ENCODE measurements around the gene HHAT. TPM values are rescaled to one million over a fixed set of nuclear protein-coding genes. Genes with fewer than 3 reads are reported as not detected.

The HHAT gene
- total RNA-seq, 1 donor from 2014 or later, result 11.4 TPM

- no peak for FAIRE-seq
- no peak overlapping the region for H3K4me2 ChIP-seq (ENCODE audit: low read length)
- TF ChIP-seq, protein P1, sequence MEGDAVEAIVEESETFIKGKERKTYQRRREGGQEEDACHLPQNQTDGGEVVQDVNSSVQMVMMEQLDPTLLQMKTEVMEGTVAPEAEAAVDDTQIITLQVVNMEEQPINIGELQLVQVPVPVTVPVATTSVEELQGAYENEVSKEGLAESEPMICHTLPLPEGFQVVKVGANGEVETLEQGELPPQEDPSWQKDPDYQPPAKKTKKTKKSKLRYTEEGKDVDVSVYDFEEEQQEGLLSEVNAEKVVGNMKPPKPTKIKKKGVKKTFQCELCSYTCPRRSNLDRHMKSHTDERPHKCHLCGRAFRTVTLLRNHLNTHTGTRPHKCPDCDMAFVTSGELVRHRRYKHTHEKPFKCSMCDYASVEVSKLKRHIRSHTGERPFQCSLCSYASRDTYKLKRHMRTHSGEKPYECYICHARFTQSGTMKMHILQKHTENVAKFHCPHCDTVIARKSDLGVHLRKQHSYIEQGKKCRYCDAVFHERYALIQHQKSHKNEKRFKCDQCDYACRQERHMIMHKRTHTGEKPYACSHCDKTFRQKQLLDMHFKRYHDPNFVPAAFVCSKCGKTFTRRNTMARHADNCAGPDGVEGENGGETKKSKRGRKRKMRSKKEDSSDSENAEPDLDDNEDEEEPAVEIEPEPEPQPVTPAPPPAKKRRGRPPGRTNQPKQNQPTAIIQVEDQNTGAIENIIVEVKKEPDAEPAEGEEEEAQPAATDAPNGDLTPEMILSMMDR (IDR thresholded peaks at IDR 0.05; ENCODE audit: insufficient read depth, low read depth, low read length), result no peak
- TF ChIP-seq EZH2 (IDR thresholded peaks at IDR 0.05; ENCODE audit: insufficient read depth, low read length), result no peak
- no peaks in the 10 kb centered on the region for H3K9me3 ChIP-seq (ENCODE audit: insufficient read depth, low read depth, low read length)
- no peaks in the 10 kb centered on the region for H3K36me3 ChIP-seq (ENCODE audit: insufficient read depth, low read length)
- Mint-ChIP-seq H3K4me1 (ENCODE audit: low read depth, unreplicated experiment) (peaks cover 9% of the 10 kb centered on the region), H3K36me3 (ENCODE audit: low read depth, unreplicated experiment) (peaks cover 9% of the 10 kb centered on the region), H3K4me3 (ENCODE audit: unreplicated experiment) (no peak overlapping the region), H3K27me3 (ENCODE audit: low read depth, unreplicated experiment) (peaks cover 2% of the 10 kb centered on the region), H3K27ac (ENCODE audit: unreplicated experiment) (no peak overlapping the region), H3K9me3 (ENCODE audit: unreplicated experiment) (peaks cover 1% of the 10 kb centered on the region)
- no peak overlapping the region for H3K4me3 ChIP-seq (ENCODE audit: insufficient read depth, low read depth, low read length)
- H3K4me1 ChIP-seq (ENCODE audit: insufficient read depth, low read length), result no peaks in the 10 kb centered on the region
- H3K27ac ChIP-seq (ENCODE audit: low read depth, low read length), result no peak overlapping the region
- H4K20me1 ChIP-seq (ENCODE audit: insufficient read depth, low read length), result no peaks in the 10 kb centered on the region
- H3K27me3 ChIP-seq (ENCODE audit: insufficient read depth, low read length), result no peaks in the 10 kb centered on the region
- H3K79me2 ChIP-seq (ENCODE audit: insufficient read depth, low read length), result no peaks in the 10 kb centered on the region
- H2AFZ ChIP-seq (ENCODE audit: low read depth, low read length), result no peak overlapping the region
- DNase-seq (ENCODE audit: low read depth), result no peak
- H3K9ac ChIP-seq (ENCODE audit: low read length), result no peak overlapping the region
These were observed 306.4 kb downstream of the HHAT start for GRCh38 chr1:210635108-210635507.

DNA sequence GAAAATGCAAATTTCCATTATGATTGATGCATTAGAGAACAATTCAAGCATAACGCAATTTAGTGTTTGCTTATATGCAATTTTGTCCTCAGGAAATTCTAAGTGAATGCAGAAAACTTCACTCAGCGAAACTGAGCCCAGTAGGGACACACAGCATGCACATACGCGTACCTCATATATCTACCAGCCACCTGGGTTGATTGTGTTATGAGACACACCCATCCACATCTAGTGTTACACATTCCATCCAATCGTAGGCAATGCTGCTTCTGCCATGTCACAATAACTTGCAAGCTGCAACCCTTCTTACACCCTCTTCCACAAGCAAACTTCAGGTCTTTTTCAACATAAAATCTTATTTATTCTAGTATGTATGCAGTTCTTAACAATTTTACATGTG is 312.9 kb downstream of the HHAT start:
- H3K36me3 ChIP-seq (ENCODE audit: insufficient read depth, low read length), result no peaks in the 10 kb centered on the region
- H3K27me3 ChIP-seq (ENCODE audit: insufficient read depth, low read length), result no peaks in the 10 kb centered on the region
- FAIRE-seq (no peak), DNase-seq (ENCODE audit: low read depth) (no peak)
- H3K4me1 ChIP-seq (ENCODE audit: insufficient read depth, low read length), result no peaks in the 10 kb centered on the region
- H2AFZ ChIP-seq (ENCODE audit: low read depth, low read length), result no peak overlapping the region
- H3K4me3 ChIP-seq (ENCODE audit: insufficient read depth, low read depth, low read length), result no peak overlapping the region
- Mint-ChIP-seq H3K36me3 (ENCODE audit: low read depth, unreplicated experiment) (peaks cover 2% of the 10 kb centered on the region), H3K27me3 (ENCODE audit: low read depth, unreplicated experiment) (peaks cover 3% of the 10 kb centered on the region), H3K4me3 (ENCODE audit: unreplicated experiment) (no peak overlapping the region), H3K27ac (ENCODE audit: unreplicated experiment) (no peak overlapping the region), H3K4me1 (ENCODE audit: low read depth, unreplicated experiment) (no peaks in the 10 kb centered on the region), H3K9me3 (ENCODE audit: unreplicated experiment) (no peaks in the 10 kb centered on the region)
- no peak overlapping the region for H3K4me2 ChIP-seq (ENCODE audit: low read length)
- no peaks in the 10 kb centered on the region for H3K79me2 ChIP-seq (ENCODE audit: insufficient read depth, low read length)
- H4K20me1 ChIP-seq (ENCODE audit: insufficient read depth, low read length), result no peaks in the 10 kb centered on the region
- no peak overlapping the region for H3K27ac ChIP-seq (ENCODE audit: low read depth, low read length)
- TF ChIP-seq, protein P1 (IDR thresholded peaks at IDR 0.05; ENCODE audit: insufficient read depth, low read depth, low read length), result no peak
- TF ChIP-seq EZH2 (IDR thresholded peaks at IDR 0.05; ENCODE audit: insufficient read depth, low read length), result no peak
- no peak overlapping the region for H3K9ac ChIP-seq (ENCODE audit: low read length)
- no peaks in the 10 kb centered on the region for H3K9me3 ChIP-seq (ENCODE audit: insufficient read depth, low read depth, low read length)

GRCh38 chr1:210645582-210646257 is 317.0 kb downstream of the HHAT start:
- no peak overlapping the region for H3K27ac ChIP-seq (ENCODE audit: low read depth, low read length)
- Mint-ChIP-seq H3K4me1 (ENCODE audit: low read depth, unreplicated experiment) (peaks cover 15% of the 10 kb centered on the region), H3K36me3 (ENCODE audit: low read depth, unreplicated experiment) (no peaks in the 10 kb centered on the region), H3K27me3 (ENCODE audit: low read depth, unreplicated experiment) (no peaks in the 10 kb centered on the region), H3K4me3 (ENCODE audit: unreplicated experiment) (no peak overlapping the region), H3K27ac (ENCODE audit: unreplicated experiment) (no peak overlapping the region), H3K9me3 (ENCODE audit: unreplicated experiment) (no peaks in the 10 kb centered on the region)
- H3K4me1 ChIP-seq (ENCODE audit: insufficient read depth, low read length), result peaks cover 12% of the 10 kb centered on the region
- FAIRE-seq (no peak), DNase-seq (ENCODE audit: low read depth) (no peak)
- TF ChIP-seq EZH2 (IDR thresholded peaks at IDR 0.05; ENCODE audit: insufficient read depth, low read length), result no peak
- TF ChIP-seq, protein P1 (IDR thresholded peaks at IDR 0.05; ENCODE audit: insufficient read depth, low read depth, low read length), result no peak
- H3K36me3 ChIP-seq (ENCODE audit: insufficient read depth, low read length), result no peaks in the 10 kb centered on the region
- H3K9me3 ChIP-seq (ENCODE audit: insufficient read depth, low read depth, low read length), result no peaks in the 10 kb centered on the region
- H3K4me3 ChIP-seq (ENCODE audit: insufficient read depth, low read depth, low read length), result no peak overlapping the region
- no peak overlapping the region for H3K4me2 ChIP-seq (ENCODE audit: low read length)
- no peaks in the 10 kb centered on the region for H3K79me2 ChIP-seq (ENCODE audit: insufficient read depth, low read length)
- no peak overlapping the region for H3K9ac ChIP-seq (ENCODE audit: low read length)
- peaks cover 10% of the 10 kb centered on the region for H3K27me3 ChIP-seq (ENCODE audit: insufficient read depth, low read length)
- no peak overlapping the region for H2AFZ ChIP-seq (ENCODE audit: low read depth, low read length)
- no peaks in the 10 kb centered on the region for H4K20me1 ChIP-seq (ENCODE audit: insufficient read depth, low read length)
